Measurements from ENCODE around the gene LOXL1.

LOXL1 gene

DNA sequence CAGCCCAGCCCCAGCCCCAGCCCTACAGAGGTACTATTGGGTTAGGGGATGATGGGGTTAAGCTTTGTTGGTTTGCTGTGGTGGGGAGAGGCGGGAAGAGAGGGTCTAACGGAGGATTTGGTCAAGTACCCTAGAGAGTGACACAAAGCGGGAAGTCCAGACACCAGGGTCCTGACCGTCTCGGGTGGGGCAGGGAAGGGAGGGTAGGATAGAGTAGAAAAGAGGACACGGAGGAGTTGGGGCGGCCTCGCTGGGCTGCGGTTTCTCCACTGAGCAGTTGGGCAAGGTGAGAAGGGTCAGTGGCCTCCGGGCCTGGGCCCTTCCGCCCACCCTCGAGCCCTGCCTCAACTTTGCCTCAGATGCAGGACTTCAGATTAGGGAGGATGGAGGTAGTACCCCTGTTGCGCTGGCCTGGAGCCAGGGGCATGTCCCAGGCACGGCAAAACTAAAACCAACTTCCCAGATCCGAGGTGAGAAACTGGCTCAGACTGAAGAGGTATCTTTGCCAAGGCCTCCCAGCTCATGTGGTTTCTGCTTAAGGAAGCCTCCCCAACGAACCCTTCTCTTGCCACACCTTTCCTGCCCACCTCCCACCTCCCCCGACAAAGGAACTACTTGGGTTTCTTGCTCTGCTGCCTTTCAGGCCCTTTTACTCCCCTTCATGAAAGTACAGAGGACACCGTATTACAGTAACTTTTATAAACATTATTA, 68.8 kb downstream of the LOXL1 start:
- peak; percentile 65 for DNase-seq

DNA sequence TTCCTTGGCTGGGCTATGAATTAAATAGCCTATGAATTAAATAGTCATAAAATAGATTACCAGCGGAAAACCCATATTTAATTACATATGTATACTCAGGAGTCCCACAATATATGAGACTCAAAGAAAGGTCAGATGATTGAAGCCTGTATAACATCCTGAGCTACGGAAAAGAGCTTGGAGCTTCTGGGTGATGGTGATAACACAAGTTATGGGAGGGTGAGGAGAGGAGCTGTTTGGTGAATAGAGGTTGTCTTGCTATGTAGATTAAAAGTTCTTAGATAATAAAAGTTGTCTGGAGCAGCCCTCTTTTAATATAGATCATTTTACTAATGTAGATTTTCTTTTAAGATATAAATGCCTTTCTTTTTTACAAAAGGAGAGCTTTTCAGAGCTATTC, 70.0 kb downstream of the LOXL1 start:
- DNase-seq: peak; percentile 37

DNA sequence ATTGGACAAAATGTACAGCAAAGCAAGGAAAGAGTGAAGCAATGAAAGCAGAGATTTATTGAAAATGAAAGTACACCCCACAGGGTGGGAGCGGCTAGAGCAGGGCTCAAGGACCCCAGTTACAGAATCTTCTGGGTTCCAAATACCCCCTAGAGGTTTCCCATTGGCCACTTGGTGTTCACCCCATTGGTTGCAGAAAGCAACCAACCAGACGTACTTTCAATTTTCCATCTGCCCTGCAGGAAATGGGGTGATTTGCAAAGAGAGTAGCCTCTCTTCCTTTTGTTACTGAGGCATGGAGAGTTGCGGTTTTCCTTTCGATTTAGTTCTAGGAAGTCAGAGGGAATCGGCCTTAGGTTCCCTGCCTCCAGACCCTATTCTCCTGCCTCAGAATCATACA, 70.7 kb downstream of the LOXL1 start:
- peak; percentile 74 for DNase-seq

DNA sequence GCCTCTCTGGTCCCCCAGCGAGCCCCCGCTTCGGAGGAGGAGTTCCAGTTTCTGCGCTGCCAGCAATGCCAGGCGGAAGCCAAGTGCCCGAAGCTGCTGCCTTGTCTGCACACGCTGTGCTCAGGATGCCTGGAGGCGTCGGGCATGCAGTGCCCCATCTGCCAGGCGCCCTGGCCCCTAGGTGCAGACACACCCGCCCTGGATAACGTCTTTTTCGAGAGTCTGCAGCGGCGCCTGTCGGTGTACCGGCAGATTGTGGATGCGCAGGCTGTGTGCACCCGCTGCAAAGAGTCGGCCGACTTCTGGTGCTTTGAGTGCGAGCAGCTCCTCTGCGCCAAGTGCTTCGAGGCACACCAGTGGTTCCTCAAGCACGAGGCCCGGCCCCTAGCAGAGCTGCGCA, 71.7 kb downstream of the LOXL1 start:
- no peak for DNase-seq
